ENCODE measurements around the gene MAPK6.

MAPK6 gene

DNA sequence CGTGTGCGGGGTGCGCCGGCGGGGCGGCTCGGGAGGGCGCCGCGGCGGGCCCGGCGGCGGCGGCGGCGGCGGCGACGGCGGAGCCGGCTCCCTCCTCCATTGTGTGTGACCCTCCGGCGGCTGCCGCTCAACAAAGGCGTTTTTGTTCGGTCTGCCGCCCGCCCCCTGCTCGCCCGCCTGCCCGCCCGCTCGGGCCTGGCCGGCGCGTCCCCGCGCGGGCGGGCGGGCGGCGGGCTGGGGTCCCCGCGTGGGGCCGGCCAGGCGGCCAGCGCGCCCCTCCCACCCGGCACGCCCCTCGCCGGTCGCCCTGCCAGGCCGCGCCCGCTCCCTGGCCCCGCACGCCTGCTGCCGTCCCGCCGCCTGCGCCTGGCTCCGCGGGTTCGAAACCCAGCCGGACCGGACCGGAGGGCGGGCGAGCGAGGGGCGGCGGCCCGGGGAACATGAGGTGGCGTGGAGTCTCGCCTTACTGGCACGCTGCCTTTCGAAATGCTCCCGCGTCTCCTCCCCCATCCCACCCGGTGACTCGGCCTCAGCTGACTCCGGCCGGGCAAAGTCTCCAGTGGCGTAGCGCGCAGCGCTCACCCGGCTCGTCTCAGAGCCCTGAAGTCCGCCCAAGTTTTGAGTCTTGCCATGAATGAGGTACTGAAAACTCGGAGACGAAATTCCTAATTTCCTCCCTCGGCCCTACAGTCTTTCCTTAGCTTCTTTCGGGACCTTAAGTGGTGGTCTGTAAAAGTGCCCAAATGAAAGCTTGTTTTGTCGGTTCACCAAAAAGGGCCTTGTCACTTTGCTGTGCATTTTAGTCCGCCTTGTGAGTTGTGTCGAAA lies 588 bp downstream of the MAPK6 start:
- H3K4me3 ChIP-seq (ENCODE audit: low read depth in 1 of 2, low read length in 1 of 2), result peak overlapping the region; percentile 70 to 76
- H3K27ac ChIP-seq, result peak overlapping the region; percentile 90
- H3K4me1 ChIP-seq (ENCODE audit: control insufficient read depth in 1 of 2, insufficient read depth in 1 of 2, low read depth in 1 of 2, low read length in 1 of 2), result peaks cover 25 to 31% of the 10 kb centered on the region in 2 experiments
- no peak for TF ChIP-seq CTCF (IDR thresholded peaks at IDR 0.05)
- H3K27me3 ChIP-seq, result peaks cover 8% of the 10 kb centered on the region
- no peaks in the 10 kb centered on the region for H3K9me3 ChIP-seq
- no peaks in the 10 kb centered on the region for H3K36me3 ChIP-seq

DNA sequence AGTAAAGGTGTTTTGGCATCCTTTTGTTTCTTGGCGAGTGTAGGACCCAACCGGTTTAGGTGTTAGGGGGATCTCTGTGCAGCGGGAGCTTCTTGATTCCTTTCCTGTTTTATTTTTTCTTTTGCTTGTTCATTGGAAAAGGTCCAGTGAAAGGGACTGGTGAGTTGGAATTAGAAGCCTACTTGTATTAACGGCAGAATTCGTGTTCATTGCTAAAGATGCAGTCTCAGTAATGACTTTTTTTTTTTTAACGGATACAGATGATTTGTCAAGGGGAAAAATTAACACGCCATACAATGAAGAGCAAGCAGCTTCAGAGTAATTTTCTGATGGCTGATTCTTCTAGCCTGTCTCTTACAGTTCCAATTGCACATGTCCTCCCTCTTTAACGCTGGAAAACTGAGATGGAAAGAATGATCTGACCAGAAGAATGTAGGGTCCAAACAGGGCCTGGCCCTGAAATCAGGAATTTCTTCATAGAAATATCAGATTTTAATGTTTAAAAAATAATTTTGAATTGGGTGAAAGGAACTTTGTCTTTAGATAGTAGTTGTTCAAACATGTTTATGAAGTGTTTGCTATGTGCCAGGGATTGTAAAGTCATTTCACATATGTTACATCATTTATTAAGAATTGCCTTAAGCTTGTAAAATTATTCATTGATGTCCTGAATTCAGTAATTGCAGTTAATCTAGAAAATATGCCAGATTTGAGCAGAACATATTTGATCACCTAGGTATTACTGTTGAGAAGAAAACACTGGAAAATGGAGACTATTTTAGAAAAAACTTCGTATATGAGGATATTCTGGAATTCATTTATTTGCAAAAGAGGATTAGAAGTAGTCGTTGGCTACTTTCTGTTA lies 1.4 kb downstream of the MAPK6 start:
- Histone ChIP-seq H3K4me3 (ENCODE audit: low read depth in 1 of 2, low read length in 1 of 2) (peak overlapping the region; percentile 70 to 76), H3K27me3 (peaks cover 8% of the 10 kb centered on the region), H3K9me3 (no peaks in the 10 kb centered on the region), H3K27ac (peak overlapping the region; percentile 90), H3K4me1 (ENCODE audit: control insufficient read depth in 1 of 2, insufficient read depth in 1 of 2, low read depth in 1 of 2, low read length in 1 of 2) (peaks cover 22 to 25% of the 10 kb centered on the region in 2 experiments), H3K36me3 (no peaks in the 10 kb centered on the region)
- TF ChIP-seq CTCF (IDR thresholded peaks at IDR 0.05), result no peak

DNA sequence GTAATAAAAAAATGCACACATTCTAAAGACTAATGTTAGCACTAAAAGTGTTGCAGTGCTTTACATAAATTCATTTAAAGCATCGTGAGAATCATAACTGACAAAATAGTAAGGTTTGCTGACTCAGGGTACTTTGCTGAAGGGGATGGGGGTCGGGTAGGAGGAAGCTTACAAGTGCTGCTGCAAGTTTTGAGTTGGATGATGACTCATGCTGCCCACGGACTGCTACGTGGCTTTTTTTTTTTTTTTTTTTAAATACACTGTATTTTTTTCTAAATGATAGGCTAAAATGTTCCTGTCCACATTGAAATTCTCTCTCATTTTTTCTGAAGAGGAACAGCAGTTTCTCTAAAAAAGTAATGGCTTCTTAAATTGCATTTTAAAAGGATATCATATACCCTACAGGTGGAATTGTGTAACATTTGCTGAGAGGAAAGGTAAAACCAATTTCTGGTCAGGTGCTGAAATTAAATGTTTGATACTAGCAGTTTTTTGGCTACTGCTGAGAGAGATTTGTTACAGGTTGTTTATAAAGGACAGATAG lies 2.2 kb downstream of the MAPK6 start:
- Histone ChIP-seq H3K27ac (no peak overlapping the region), H3K27me3 (peaks cover 8% of the 10 kb centered on the region), H3K36me3 (no peaks in the 10 kb centered on the region), H3K9me3 (no peaks in the 10 kb centered on the region), H3K4me1 (ENCODE audit: control insufficient read depth in 1 of 2, insufficient read depth in 1 of 2, low read depth in 1 of 2, low read length in 1 of 2) (peaks cover 22 to 25% of the 10 kb centered on the region in 2 experiments), H3K4me3 (ENCODE audit: low read depth in 1 of 2, low read length in 1 of 2) (no peak overlapping the region)
- no peak for TF ChIP-seq CTCF (IDR thresholded peaks at IDR 0.05)

DNA sequence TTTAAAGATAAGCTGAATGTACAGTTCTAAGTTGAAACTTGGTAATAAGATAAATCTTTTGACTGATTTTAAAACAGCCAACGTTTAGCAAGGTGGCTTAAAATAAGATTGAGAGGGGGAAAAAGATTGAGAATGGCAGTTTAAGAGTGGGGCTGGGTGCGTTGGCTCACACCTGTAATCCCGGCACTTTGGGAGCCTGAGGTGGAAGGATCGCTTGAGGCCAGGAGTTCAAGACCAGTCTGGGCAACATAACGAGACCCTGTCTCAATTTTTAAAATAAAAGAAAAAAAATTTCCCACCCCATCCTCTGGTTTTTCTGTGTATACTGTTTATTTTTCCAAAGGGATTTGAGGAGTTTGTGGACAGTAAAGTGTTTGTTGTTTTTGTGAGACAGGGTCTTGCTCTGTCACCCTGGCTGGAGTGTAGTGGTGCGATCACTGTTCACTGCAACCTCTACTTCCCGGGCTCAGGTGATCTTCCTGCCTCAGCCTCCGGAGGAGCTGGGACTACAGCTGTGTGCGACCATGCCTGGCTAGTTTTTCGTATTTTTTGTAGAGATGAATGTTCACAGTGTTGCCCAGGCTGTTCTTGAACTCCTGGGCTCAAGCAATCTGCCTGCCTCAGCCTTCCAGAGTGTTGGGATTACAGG lies 3.0 kb downstream of the MAPK6 start:
- Histone ChIP-seq H3K27ac (no peak overlapping the region), H3K9me3 (no peaks in the 10 kb centered on the region), H3K4me3 (ENCODE audit: low read depth in 1 of 2, low read length in 1 of 2) (no peak overlapping the region), H3K36me3 (no peaks in the 10 kb centered on the region), H3K27me3 (peaks cover 3% of the 10 kb centered on the region), H3K4me1 (ENCODE audit: control insufficient read depth in 1 of 2, insufficient read depth in 1 of 2, low read depth in 1 of 2, low read length in 1 of 2) (peaks cover 22 to 25% of the 10 kb centered on the region in 2 experiments)
- no peak for TF ChIP-seq CTCF (IDR thresholded peaks at IDR 0.05)

Measured in neutrophil (primary cell).